ENCODE results near the gene SETD3. TPM values are rescaled to one million over a fixed set of nuclear protein-coding genes. Genes with fewer than 3 reads are reported as not detected.

Gene SETD3
- total and polyA plus RNA-seq, 4 donors = 36.4 to 60.9 (median 49.7) TPM

DNA sequence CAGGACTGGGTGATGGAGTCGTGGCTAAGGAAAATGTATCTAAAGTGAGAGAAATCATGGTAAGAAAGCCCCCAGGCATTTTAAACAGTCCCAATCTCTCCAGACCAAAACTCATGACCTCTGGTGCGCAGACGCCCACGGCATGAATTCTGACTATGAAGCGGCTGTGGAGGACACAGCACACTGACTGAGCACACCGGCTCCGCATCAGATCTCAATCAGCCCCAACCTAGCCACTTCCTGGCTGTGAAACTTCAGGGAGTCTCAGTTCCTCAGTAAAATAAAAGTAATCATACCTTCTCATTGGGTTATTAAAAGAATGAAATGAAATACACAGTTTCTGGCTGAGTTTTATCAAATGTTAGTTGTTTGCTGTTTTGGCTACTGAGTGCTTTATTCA, 38.7 kb downstream of the SETD3 start:
- no peak overlapping the region for H3K27ac ChIP-seq (ENCODE audit: low read depth in 1 of 2, low read length in 1 of 2)
- H3K4me3 ChIP-seq = no peak overlapping the region
- DNase-seq (no peak), ATAC-seq (ENCODE audit: insufficient read depth, low FRiP score) (no peak)
- H3K9me3 ChIP-seq (ENCODE audit: control insufficient read depth in 4 of 4, insufficient read depth in 3 of 4, low read length in 3 of 4) = no peaks in the 10 kb centered on the region
- H3K36me3 ChIP-seq (ENCODE audit: control insufficient read depth in 4 of 4, insufficient read depth in 4 of 4, low read length in 4 of 4) = peaks cover 5 to 14% (median 9%) of the 10 kb centered on the region in 4 donors
- H3K27me3 ChIP-seq (ENCODE audit: control insufficient read depth in 3 of 3, insufficient read depth in 3 of 3, low read length in 2 of 3) = no peaks in the 10 kb centered on the region
- 92 to 94% methylated on average over 7 of the region's 7 CpGs for WGBS, 2 donors
- peaks cover 0 to 5% (median 0%) of the 10 kb centered on the region in 5 donors for H3K4me1 ChIP-seq (ENCODE audit: control insufficient read depth in 5 of 5, insufficient read depth in 5 of 5, low read length in 5 of 5)
- no peak overlapping the region for H3K9ac ChIP-seq (ENCODE audit: insufficient read depth in 1 of 2, low read length in 2 of 2)
- no peak for TF ChIP-seq CTCF (IDR thresholded peaks at IDR 0.05; ENCODE audit: control extremely low read depth, extremely low read depth)

DNA sequence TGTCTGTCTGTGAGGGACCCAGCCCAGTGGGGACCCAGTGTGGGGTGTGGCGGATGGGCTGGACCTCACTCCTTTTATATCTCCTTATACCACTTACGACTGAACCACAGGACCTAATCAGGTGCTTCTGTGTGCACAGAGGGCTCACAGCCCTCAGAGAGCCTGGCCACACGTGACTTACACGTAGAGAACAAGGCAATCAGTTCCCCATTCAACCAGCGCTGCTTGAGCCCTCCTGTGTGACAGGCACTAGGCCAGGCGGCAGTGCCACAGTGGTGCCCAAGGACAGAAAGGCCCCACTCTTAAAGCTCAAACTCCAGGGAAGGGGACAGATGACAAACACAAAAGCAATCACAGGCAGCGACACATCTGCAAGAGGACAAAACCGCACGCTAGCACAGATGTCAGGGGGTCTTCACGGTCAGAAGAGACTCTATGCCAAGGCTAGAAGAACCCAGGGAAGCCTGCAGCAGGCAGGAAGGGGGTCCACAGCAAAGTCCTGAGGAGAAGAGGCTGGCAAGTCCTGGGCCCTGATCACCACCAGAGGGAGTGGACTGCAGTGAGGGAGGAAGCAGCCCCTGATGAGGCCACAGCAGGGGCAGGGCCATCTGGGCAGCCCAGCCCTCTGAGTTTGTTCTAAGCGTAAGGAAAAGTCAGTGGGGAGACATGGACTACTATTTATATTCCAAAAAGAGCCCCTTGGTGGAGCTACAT, 39.3 kb downstream of the SETD3 start:
- WGBS, 2 donors = 96 to 97% methylated on average over 11 of the region's 11 CpGs
- ATAC-seq (ENCODE audit: insufficient read depth, low FRiP score) = no peak
- H3K4me1 ChIP-seq (ENCODE audit: control insufficient read depth in 5 of 5, insufficient read depth in 5 of 5, low read length in 5 of 5) = peaks cover 0 to 5% (median 0%) of the 10 kb centered on the region in 5 donors
- peaks cover 5 to 12% (median 8%) of the 10 kb centered on the region in 4 donors for H3K36me3 ChIP-seq (ENCODE audit: control insufficient read depth in 4 of 4, insufficient read depth in 4 of 4, low read length in 4 of 4)
- H3K27ac ChIP-seq (ENCODE audit: low read depth in 1 of 2, low read length in 1 of 2) = no peak overlapping the region
- H3K9me3 ChIP-seq (ENCODE audit: control insufficient read depth in 4 of 4, insufficient read depth in 3 of 4, low read length in 3 of 4) = no peaks in the 10 kb centered on the region
- TF ChIP-seq CTCF (IDR thresholded peaks at IDR 0.05; ENCODE audit: control extremely low read depth, extremely low read depth) = no peak
- no peak for DNase-seq
- H3K4me3 ChIP-seq = no peak overlapping the region
- H3K27me3 ChIP-seq (ENCODE audit: control insufficient read depth in 3 of 3, insufficient read depth in 3 of 3, low read length in 2 of 3) = no peaks in the 10 kb centered on the region
- H3K9ac ChIP-seq (ENCODE audit: insufficient read depth in 1 of 2, low read length in 2 of 2) = no peak overlapping the region

GRCh38 chr14:99440278-99440677, 40.4 kb downstream of the SETD3 start:
- 93 to 97% methylated on average over 14 of the region's 14 CpGs for WGBS, 2 donors
- Histone ChIP-seq H3K27ac (ENCODE audit: low read depth in 1 of 2, low read length in 1 of 2) (no peak overlapping the region), H3K4me3 (no peak overlapping the region), H3K9ac (ENCODE audit: insufficient read depth in 1 of 2, low read length in 2 of 2) (no peak overlapping the region), H3K4me1 (ENCODE audit: control insufficient read depth in 5 of 5, insufficient read depth in 5 of 5, low read length in 5 of 5) (peaks cover 0 to 5% (median 0%) of the 10 kb centered on the region in 5 donors), H3K27me3 (ENCODE audit: control insufficient read depth in 3 of 3, insufficient read depth in 3 of 3, low read length in 2 of 3) (no peaks in the 10 kb centered on the region), H3K9me3 (ENCODE audit: control insufficient read depth in 4 of 4, insufficient read depth in 3 of 4, low read length in 3 of 4) (no peaks in the 10 kb centered on the region), H3K36me3 (ENCODE audit: control insufficient read depth in 4 of 4, insufficient read depth in 4 of 4, low read length in 4 of 4) (peaks cover 5 to 11% (median 8%) of the 10 kb centered on the region in 4 donors)
- no peak for DNase-seq
- TF ChIP-seq CTCF (IDR thresholded peaks at IDR 0.05; ENCODE audit: control extremely low read depth, extremely low read depth) = no peak
- ATAC-seq (ENCODE audit: insufficient read depth, low FRiP score) = no peak

Measured in lung (tissue), 12 donors.